Stimulated activated CD8-positive, alpha-beta memory T cell treated with anti-CD3 and anti-CD28 coated beads, Interleukin-12 subunit alpha, Interleukin-12 subunit beta, amount 100 ng/mL, for 4 hours (primary cell): ENCODE data around the gene ZNF469.

ENCODE experiments used
- DNase-seq: peaks from one replicate; pipeline ENCODE4 v3.0.0-alpha.2; 2020; ENCODE audit warnings: low read depth

The ZNF469 gene

GRCh38 chr16:88411951-88412576 lies 29.3 kb downstream of the ZNF469 start:
- no peak for DNase-seq

GRCh38 chr16:88412766-88413165 lies 30.0 kb downstream of the ZNF469 start:
- DNase-seq = no peak

GRCh38 chr16:88413231-88413630 lies 30.5 kb downstream of the ZNF469 start:
- DNase-seq = no peak

GRCh38 chr16:88413631-88414030 lies 30.9 kb downstream of the ZNF469 start:
- no peak for DNase-seq

- DNase-seq = no peak
These were observed 32.0 kb downstream of the ZNF469 start for GRCh38 chr16:88414521-88415380.

GRCh38 chr16:88415381-88415705 lies 32.6 kb downstream of the ZNF469 start:
- no peak for DNase-seq

DNA sequence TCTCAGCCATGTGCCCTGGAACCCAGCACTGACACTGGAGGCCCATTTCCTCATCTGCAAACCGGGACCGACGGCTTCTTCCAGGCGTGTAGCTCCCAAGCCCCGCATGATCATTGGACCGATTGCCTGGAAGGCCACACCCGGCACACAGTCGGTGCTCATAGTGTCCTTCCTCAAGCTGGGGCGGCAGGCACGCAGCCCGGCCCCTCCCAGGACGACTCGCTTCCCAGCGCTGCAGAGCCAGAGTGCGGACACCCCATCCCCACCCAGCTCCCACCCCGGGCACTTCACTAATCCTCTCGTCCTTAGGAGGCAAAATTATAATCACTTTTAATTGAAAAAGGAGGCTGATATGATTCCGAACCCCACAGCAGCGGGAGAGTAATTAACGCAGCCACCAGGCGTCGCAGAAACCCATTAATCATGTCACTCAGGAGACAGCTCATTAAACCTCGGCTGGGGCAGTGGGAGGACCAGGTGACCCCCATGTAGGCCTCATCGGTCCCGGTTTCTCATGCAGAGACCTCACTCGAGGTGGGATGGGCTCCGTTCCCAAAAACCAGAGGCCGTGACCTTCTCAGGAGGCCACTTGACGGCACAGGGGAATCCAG lies 33.1 kb downstream of the ZNF469 start:
- no peak for DNase-seq

- no peak for DNase-seq
These were observed 33.9 kb downstream of the ZNF469 start for GRCh38 chr16:88416686-88417085.

DNA sequence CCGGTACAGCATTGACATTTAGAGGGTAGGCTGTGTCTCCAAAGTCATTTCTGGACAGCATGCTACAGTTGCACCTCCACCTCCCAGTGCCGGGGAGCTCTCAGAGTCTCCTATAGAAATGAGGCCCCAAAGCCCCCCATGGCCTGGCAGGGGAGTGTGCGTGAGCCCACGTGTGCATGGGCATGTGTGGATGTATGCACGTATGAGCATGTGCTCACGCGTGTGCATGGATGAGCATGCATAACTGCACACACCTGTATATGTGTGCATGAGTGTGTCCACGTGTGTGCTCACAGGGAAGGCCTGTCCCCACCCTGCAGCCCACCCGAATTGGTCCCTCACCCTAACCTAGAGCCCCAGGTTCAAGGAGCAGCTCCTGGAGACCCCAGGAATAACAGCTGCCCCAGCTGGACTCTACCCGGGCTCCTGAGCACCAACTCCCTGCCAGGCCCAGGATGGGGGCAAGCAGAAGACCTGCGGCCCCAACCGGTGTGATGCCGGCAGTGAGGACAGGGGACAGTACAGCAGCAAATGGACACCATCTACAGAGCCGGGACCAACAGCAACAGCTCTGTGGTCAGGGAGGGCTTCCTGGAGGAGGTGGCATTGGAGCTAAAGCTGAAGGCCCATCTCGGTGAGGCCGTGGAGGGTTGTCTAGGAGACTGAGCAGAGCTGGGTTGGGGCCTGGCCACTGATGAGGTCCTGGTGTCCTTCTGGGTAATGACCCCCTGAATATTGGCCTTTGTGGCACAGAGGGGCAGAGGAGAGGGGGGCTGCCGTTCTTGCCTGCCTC lies 35.1 kb downstream of the ZNF469 start:
- DNase-seq = no peak

GRCh38 chr16:88418869-88419268 lies 36.1 kb downstream of the ZNF469 start:
- no peak for DNase-seq

DNA sequence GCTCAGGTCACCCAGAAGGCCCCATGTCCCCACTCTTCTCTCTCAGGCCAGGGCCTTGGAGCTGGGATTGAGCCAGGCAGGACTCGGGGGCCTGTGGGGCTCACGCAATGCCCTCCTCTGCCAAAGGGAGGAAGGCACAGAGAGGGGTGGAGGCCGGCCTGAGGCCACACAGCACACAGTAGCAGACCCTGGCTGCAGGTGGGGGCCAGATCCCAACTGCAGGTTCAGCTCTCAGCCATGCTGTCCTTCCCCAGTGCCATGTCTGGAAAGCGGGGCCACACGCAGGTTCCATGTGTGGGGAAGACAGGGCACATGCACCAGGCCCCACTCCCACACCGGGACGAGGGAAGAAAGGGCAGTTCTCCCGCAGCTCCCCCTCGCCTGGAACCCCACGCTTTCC lies 37.0 kb downstream of the ZNF469 start:
- DNase-seq = no peak

DNA sequence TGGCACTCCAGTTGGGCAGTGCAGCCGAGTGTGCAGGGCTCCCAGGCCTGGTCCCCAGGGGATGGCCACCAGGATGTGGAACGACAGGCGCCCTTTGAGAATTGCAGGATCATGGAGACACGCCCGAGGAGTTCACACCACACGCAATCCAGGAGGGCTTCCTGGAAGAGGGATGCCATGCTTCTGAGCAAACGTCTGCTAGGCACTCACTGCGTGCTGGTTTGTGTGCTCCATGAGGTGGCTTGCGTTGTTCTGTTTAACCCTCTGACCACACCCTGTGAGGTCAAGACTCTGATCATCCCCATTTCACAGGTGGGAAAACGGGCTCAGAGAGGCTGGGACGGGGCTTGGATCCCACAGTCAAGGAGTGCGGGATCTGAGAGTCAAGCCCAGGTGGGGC lies 37.7 kb downstream of the ZNF469 start:
- no peak for DNase-seq

- no peak for DNase-seq
These were observed 38.5 kb downstream of the ZNF469 start for GRCh38 chr16:88421301-88421700.

DNA sequence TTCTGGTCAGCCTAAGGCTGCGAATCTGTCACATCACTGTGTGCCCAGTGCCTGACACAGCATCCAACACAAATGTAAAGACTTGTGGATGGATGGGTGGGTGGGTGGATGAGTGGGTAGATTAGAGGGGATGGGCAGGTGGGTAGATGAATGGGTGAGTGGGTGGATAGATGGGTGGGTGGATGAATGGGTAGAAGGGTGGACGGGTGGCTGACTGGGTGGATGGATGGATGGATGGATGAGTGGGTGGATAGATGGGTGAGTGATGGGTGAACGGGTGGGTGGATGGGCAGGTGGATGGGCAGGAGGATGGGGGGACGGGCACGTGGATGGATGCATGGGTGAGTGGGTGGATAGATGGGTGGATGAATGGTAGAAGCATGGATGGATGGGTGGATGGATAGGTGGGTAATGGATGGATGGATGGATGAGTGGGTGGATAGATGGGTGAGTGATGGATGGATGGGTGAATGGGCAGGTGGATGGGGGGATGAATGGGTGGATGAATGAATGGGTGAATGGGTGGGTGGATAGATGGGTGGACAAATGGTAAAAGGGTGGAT lies 39.2 kb downstream of the ZNF469 start:
- no peak for DNase-seq

DNA sequence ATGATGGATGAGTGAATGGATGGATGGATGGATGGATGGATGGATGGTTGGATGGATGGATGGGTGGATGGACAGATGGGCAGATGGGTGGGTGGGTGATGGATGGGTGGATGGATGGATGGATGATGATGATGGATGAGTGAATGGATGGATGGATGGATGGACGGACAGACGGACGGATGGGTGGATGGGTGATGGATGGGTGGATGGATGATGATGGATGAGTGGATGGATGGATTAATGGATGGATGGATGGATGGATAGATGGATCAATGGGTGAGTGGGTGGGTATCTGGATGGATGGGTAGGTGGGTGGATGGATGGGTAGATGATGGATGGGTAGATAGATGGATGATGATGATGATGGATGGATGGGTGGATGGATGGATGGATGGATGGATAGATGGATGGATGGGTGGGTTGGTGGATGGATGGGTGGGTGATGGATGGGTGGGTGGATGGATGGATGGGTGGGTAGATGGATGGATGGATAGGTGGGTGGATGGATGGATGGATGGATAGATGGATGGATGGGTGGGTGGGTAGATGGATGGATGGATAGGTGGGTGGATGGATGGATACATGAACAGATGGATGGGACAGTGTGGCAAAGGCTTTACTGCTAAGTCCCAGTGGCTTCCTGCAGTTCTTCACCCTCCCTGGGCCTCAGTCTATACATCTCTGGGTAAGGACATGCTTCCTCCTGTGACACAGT lies 40.1 kb downstream of the ZNF469 start:
- DNase-seq = no peak

DNA sequence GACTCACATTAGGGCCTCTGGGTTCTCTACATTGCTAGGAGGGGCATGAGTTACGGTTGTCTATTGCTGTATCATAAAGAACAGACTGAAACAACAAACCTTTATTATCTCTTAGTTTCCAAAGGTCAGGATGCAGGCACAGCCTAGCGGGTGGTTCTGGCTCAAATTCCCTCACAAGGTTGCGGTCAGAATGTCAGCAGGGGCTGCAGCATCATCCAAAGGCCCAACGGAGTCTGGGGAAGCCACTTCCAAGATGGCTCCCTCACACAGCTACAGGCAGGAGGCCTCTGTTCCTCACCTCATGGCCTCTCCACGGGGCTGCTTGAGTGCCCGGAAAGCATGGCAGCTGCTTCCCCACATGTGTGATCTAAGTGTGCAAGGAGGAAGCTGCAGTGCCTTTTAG lies 40.7 kb downstream of the ZNF469 start:
- DNase-seq = no peak

GRCh38 chr16:88424587-88425235 lies 42.0 kb downstream of the ZNF469 start:
- DNase-seq = no peak

DNA sequence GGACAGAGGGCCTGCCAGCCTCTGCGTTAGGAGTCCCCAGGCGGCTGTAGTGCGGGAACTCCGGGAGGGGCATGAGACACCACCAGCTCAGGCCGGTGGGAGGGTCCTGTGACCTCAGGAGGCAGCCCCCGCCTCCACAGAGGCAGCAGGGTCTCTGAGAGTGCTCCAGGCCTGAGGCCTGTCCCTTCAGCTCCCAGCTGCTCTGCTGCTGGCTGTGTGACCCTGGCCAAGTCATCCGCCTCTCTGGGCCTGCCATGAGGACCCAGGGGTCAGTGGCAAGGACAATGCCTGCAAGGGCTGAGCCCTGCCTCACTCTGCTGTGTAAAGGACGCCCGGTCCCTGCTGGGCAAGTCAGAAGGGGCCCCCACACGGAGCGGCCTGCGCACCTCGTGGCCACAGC lies 43.3 kb downstream of the ZNF469 start:
- DNase-seq = no peak

DNA sequence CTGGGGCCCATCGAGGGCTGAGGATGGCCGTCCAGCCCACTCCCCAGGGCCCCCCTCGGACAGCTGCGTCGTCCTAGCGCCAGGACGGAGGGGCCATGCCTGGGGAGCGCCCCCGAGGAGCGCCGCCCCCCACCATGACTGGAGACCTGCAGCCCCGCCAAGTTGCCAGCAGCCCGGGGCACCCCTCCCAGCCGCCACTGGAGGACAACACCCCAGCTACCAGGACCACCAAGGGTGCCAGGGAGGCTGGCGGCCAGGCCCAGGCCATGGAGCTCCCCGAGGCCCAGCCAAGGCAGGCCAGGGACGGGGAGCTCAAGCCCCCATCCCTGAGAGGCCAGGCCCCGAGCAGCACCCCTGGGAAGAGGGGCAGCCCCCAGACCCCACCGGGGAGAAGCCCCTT lies 44.6 kb downstream of the ZNF469 start:
- no peak for DNase-seq

DNA sequence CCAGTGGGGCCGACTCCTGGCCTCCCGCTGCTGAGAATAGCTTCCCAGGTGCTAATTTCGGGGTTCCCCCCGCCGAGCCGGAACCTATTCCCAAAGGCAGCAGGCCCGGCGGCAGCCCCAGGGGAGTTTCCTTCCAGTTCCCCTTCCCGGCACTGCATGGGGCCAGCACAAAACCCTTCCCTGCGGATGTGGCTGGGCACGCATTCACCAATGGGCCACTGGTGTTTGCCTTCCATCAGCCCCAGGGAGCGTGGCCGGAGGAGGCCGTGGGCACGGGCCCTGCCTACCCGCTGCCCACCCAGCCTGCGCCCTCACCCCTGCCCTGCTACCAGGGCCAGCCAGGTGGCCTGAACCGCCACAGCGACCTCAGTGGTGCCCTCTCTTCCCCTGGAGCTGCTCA lies 45.4 kb downstream of the ZNF469 start:
- DNase-seq = no peak
